GM12865 (cell line): Measurements from ENCODE around the gene SCFD2.

Experiments used
- DNase-seq: peaks from one replicate; pipeline ENCODE4 v3.0.0; 2010; ENCODE audit warnings: low read depth
- H3K4me3 ChIP-seq: 2 replicates; pipeline ENCODE4 v1.5.1; 2011; ENCODE audit warnings: mild to moderate bottlenecking, low read depth, low read length, control low read depth
- TF ChIP-seq, protein P1 (sequence below): IDR thresholded peaks from 2 replicates; pipeline ENCODE4 v1.5.1; 2011; ENCODE audit warnings: low read length, control low read depth, low read depth, inconsistent platforms; ENCODE audit not compliant: insufficient read depth; ENCODE audit errors: missing control alignments

SCFD2 gene

DNA sequence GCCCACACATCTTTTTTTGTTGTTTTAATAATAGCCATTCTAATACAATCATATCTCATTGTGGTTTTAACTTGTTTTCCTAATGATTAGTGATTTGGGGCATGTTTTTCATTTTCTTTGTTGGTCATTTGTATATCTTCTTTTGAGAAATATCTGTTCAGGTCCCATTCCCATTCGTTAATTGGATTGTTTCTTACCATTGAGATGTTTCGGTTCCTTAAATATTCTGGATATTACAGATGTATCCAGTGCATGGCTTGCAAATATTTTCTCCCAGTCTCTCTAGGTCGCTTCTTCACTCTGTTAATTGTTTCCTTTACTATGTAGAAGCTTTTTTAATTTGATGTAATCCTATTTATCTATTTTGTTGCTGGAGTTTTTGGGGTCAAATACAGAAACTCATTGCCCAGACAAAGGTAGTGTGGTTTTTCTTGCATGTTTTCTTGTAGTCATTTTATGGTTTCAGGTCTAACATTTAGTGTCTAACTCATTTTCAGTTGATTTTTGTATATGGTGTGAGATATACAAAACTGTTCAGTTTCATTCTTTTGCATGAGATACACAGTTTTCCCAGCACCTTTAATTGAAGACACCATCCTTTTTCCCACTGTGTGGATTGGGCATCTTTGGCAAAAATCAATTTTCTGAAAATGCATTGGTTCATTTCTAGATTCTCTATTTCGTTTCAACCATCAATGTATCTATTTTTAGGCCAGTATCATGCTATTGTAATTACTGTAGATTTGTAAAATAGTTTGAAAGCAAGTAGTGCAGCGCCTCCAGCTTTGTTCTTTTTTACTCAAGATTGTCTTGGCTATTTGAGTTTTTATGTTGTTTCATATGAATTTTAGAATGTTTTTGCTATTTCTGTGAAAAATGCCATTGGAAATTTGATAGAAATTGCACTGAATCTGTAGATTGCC is 195.9 kb downstream of the SCFD2 start:
- TF ChIP-seq, protein P1, sequence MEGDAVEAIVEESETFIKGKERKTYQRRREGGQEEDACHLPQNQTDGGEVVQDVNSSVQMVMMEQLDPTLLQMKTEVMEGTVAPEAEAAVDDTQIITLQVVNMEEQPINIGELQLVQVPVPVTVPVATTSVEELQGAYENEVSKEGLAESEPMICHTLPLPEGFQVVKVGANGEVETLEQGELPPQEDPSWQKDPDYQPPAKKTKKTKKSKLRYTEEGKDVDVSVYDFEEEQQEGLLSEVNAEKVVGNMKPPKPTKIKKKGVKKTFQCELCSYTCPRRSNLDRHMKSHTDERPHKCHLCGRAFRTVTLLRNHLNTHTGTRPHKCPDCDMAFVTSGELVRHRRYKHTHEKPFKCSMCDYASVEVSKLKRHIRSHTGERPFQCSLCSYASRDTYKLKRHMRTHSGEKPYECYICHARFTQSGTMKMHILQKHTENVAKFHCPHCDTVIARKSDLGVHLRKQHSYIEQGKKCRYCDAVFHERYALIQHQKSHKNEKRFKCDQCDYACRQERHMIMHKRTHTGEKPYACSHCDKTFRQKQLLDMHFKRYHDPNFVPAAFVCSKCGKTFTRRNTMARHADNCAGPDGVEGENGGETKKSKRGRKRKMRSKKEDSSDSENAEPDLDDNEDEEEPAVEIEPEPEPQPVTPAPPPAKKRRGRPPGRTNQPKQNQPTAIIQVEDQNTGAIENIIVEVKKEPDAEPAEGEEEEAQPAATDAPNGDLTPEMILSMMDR = no peak
- peak; percentile 29 for DNase-seq
- H3K4me3 ChIP-seq = no peak overlapping the region

DNA sequence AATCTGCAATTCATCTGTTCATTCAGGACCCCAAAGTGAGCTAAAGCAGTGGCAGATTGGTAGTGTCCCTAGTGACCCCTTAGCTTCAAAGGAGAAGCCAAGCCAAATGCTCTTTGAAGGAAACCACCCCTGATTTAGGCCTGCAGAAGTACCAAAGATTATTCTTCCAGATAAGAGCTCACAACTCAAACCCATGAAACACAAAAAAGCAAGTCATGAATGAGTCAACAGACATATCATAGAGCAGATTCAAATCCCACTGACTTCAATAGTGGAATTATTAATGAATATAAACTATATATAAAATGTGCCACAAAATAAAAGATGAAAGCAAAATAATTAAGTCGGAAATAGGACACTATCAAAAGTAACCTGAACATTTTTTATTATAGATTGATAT is 197.6 kb downstream of the SCFD2 start:
- DNase-seq = no peak
- TF ChIP-seq, protein P1 = no peak
- H3K4me3 ChIP-seq = no peak overlapping the region

DNA sequence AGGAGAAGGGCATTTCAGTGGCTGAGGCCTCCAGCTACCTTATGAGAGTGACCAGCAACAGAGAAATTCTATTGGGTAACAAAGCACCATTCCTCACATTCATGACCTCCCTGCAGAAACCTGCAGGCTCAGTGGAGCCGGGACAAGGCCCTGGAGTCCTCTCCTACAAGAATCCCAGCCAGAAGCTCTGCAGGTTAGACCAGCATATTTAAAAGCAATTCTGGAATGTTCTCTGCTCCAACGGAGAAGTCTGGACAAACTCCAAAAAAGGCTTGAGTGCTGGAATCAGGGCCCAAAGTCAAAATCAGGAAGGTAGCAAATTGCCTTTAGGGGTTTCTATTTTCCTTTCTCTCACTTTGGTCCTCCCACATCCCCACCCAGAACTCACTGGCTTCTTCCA is 202.9 kb downstream of the SCFD2 start:
- no peak overlapping the region for H3K4me3 ChIP-seq
- DNase-seq = no peak
- TF ChIP-seq, protein P1 = no peak

DNA sequence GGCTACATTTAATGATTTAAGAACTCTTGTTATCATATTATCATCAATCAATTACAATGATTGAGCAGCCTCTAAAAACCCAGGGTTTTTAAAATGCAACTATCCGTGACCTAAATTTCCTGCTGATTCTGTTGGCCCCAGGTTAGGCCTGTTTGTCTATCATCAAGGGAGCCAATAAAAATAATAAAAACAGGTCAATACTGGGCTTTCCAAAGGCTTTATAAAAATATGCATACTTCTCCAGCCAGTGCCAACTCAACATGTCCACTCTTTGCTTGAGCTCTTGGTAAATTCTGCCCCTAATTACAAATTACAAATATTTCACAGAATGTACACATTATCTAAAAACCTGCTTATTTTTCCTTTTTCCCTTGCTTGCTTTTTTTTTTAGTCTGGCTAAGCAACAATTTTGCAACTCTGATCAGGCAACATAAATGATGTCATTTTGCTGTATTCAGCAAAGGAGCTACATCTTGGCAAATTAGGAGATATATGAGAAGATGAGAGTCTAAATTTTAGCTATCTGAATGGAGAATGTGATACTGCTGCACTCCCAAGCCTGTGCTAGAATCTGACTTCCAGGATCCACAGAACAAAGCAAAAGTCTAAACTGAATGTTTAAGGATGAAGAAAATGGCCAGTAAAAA is 204.0 kb downstream of the SCFD2 start:
- DNase-seq = no peak
- TF ChIP-seq, protein P1 = no peak
- H3K4me3 ChIP-seq = no peak overlapping the region

DNA sequence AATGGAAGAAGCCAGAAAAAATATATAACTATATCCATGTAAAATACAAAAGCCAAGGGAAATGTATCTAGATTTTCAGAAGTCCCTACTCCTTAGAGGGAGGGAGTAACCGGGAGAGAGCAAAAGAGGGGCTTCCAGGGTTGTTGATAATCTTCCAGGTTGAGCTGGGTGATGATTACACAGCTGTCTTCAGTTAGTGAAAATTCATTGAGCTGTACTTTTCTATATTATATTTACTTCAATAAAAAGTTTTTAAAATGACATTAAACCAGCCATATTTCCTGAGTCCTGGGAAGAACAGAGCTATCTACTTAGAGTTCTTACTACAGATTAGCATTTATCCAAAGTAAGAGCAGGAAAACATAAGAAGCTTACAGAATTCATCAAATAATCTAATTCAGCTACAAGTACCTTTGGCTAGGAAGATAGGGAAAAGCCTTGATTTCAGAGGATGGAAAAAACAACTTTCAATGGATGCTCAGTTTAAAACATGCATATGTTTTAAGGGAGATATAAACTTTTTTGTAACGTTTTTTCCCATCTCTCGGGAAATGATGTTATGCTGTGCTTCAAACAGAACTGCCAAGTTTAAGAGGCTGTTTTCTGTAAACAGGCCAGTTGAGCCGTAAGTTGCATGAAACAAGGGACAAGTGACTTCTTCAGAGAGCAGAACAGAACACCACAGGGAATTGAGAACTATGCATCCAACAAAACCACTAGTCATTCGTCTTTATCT is 204.6 kb downstream of the SCFD2 start:
- no peak overlapping the region for H3K4me3 ChIP-seq
- TF ChIP-seq, protein P1 = no peak
- DNase-seq = no peak

DNA sequence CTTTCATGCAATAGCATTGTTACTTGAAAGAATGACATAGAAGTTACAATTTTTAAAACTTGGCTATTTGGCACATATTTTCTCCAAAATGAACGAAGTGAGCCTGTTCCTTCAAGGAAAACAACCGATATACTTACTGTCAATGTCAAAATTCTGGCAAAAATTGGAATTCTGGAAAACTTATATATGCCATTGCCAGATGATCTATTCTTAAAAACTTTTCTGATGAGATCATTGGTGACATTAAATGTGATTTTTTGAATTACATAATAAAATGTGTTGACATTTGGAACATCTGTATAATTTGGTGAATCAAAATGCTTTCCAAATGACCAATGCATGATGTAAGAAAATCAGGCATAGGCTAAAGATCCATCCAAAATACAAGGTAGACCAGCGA is 209.0 kb downstream of the SCFD2 start:
- DNase-seq = no peak
- TF ChIP-seq, protein P1 = no peak
- no peak overlapping the region for H3K4me3 ChIP-seq
